ENCODE data around the gene CDC42EP1.

GRCh38 chr22:37604074-37604473 lies 43.8 kb downstream of the CDC42EP1 start:
- TF ChIP-seq CTCF (conservative IDR thresholded peaks at IDR 0.05; ENCODE audit: low read depth in 2 of 2) (no peak), STAT1 (IDR thresholded peaks at IDR 0.05; ENCODE audit: unreplicated experiment) (no peak), EZH2phosphoT487 (IDR thresholded peaks at IDR 0.05; ENCODE audit: unreplicated experiment) (no peak), POLR2AphosphoS5 (IDR thresholded peaks at IDR 0.05; ENCODE audit: low read depth) (no peak), EZH2 (IDR thresholded peaks at IDR 0.05; ENCODE audit: low read depth, unreplicated experiment) (no peak), JUNB (IDR thresholded peaks at IDR 0.05; ENCODE audit: unreplicated experiment) (no peak)
- TF ChIP-seq, protein P1, sequence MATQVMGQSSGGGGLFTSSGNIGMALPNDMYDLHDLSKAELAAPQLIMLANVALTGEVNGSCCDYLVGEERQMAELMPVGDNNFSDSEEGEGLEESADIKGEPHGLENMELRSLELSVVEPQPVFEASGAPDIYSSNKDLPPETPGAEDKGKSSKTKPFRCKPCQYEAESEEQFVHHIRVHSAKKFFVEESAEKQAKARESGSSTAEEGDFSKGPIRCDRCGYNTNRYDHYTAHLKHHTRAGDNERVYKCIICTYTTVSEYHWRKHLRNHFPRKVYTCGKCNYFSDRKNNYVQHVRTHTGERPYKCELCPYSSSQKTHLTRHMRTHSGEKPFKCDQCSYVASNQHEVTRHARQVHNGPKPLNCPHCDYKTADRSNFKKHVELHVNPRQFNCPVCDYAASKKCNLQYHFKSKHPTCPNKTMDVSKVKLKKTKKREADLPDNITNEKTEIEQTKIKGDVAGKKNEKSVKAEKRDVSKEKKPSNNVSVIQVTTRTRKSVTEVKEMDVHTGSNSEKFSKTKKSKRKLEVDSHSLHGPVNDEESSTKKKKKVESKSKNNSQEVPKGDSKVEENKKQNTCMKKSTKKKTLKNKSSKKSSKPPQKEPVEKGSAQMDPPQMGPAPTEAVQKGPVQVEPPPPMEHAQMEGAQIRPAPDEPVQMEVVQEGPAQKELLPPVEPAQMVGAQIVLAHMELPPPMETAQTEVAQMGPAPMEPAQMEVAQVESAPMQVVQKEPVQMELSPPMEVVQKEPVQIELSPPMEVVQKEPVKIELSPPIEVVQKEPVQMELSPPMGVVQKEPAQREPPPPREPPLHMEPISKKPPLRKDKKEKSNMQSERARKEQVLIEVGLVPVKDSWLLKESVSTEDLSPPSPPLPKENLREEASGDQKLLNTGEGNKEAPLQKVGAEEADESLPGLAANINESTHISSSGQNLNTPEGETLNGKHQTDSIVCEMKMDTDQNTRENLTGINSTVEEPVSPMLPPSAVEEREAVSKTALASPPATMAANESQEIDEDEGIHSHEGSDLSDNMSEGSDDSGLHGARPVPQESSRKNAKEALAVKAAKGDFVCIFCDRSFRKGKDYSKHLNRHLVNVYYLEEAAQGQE (IDR thresholded peaks at IDR 0.05; ENCODE audit: unreplicated experiment): no peak
